ENCODE results near the gene DPYD.

The DPYD gene

DNA sequence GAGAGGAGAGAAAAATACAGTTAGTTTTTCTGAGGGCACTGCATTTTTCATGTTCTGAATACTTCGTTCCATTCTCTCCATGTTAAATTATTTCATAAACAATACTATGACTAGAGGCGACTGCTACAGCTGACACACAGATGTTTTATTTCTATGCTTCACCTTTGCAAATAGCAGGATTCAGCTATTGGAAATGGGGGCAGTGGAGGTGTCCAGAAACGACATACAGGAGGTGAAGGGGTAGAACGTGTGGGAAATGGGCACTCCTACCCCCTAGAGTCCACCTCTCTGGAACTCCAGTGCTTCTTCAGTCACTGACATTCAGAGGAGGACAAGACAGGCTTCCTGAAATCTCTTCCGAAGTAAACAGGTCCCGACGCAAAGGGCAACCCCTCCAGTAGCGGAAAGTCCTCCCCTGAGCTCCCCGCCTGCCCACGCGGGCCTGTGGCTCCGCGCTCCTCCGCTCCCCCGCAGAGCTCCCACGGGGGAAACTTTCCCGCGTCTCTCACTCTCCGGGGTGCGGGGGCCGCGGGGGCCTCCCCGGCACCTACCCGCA lies 480 bp downstream of the DPYD start:
- no peak for DNase-seq (ENCODE audit: low read depth)

DNA sequence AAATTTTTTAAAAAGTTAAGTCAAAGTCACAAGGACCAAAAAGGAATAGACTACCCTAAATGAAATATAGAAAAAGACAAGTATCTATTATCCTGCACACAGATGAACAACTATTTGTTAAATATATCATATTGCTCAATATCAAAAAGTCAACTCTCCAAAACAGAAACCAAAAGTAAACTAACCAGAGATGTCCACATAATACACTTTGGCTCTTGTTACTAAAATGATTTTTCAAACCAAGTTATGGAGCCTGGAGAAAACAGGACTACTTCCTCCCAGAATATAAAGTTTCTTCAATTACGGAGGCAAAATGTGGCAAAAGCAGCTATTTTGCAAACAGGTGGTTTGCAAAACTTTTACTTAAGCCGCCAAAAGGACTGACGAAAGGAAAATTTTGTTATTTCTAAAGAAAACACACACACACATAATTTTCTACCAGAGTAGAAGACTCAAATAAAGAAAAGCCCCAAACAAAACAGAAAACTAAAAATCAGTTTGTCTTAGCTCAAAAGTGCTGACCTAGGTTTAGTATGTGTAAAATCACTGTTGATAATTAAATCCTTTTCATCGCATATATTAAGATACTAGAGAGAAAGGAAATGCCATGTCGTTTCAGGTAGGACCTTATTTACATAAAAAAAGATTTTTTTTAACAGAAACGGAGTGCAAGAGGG lies 1.1 kb downstream of the DPYD start:
- TF ChIP-seq, protein P1, sequence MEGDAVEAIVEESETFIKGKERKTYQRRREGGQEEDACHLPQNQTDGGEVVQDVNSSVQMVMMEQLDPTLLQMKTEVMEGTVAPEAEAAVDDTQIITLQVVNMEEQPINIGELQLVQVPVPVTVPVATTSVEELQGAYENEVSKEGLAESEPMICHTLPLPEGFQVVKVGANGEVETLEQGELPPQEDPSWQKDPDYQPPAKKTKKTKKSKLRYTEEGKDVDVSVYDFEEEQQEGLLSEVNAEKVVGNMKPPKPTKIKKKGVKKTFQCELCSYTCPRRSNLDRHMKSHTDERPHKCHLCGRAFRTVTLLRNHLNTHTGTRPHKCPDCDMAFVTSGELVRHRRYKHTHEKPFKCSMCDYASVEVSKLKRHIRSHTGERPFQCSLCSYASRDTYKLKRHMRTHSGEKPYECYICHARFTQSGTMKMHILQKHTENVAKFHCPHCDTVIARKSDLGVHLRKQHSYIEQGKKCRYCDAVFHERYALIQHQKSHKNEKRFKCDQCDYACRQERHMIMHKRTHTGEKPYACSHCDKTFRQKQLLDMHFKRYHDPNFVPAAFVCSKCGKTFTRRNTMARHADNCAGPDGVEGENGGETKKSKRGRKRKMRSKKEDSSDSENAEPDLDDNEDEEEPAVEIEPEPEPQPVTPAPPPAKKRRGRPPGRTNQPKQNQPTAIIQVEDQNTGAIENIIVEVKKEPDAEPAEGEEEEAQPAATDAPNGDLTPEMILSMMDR (conservative IDR thresholded peaks at IDR 0.05; ENCODE audit: low read depth, low read length) = no peak
- H3K4me3 ChIP-seq (ENCODE audit: low read length) = peak overlapping the region; percentile 87
- no peak for DNase-seq (ENCODE audit: low read depth)

More for the DNA sequence above, 480 bp downstream of the DPYD start:
- H3K4me3 ChIP-seq (ENCODE audit: low read length) = peak overlapping the region; percentile 87
- TF ChIP-seq, protein P1 (conservative IDR thresholded peaks at IDR 0.05; ENCODE audit: low read depth, low read length) = no peak

DNA sequence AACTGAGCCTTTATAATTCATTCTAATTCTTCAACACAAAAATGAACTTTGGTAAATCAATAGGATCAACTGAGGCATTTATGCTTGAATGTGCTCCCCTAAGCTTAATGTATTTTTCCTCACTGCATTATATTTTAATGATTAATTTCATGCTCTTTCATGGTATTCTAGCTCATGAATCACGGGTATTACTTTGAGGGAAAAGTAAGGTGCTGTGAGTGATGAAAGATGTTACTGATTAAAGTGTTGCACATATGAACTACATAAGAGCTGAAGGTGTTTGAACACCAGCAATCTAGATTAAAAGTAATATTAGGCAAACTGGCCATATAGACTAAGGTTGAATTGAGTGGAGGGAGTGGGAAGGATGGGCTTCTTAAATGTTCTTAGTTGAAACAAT lies 1.9 kb downstream of the DPYD start:
- DNase-seq (ENCODE audit: low read depth) = no peak
- TF ChIP-seq, protein P1 (conservative IDR thresholded peaks at IDR 0.05; ENCODE audit: low read depth, low read length) = no peak
- no peak overlapping the region for H3K4me3 ChIP-seq (ENCODE audit: low read length)

DNA sequence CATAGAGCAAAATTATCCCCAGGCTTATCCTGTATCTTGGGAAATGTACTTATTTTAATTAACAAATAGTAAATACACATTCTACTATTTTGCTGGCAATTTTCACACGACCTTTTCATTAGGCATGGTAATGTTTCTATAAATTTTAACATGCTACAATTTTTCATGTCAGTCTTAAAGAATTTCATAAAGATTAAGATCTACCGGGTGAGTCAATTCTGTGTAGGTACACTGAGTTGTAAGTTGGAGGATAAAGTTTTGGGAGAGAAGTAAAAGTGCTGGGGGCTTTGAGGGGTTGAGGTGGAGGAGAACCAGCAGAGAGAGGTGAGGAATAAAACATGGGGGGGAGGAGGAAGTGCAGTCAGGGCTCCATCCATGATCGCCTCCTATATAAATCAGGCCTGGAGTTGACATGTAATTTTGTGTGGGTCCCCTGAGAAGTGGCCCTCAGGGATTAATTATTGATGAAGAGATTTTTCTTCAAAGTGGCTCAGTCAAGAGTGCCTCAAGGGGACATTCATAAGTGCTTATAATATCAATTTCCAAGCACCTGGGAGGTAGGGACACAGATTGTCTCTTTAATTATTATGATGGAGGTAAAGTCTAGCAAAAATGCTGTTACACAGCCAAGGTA lies 7.2 kb downstream of the DPYD start:
- TF ChIP-seq, protein P1 (conservative IDR thresholded peaks at IDR 0.05; ENCODE audit: low read depth, low read length) = no peak
- no peak for DNase-seq (ENCODE audit: low read depth)
- no peak overlapping the region for H3K4me3 ChIP-seq (ENCODE audit: low read length)

DNA sequence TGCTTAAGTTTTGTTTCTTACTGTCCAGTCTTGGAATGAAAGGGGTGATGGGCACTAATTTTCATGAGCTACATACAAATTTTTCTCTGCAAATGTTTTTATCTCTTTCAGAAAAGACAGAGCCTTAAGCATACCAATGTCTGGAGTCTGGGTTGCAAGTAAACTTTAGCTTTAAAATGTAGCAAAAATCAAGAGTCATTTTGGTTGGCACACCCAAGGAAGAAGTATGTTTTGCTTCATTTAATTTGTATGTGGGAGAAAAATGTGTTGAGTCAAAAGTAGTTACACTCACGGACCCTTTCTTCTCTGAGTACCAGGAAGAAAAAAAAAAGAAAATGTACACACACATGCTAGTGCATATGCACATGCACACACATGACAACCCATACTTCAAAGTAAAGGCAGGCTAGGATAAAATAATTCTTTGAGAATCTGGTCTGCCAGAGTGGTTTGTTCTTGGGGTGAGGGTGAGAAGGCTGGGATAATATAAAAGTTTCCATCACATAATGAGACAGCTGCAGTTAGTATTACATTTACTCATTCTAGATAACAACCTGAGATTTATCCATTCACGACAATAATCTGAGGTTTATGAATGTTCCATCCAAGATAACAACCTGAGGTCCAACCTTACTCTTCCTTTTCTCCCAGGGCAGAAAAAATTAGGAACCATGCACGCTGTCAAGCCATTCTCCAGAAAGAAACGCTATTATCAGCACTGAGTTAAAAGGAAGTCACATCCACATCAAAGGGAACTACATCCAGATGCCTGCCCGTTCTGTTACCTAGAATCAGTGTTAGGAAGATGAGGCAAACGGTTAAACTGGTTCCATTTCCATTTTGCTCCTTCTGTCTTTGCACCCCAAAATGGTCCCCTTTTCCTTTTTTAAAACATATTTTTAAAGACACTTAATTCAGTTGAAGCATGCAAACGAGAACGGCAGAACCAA lies 9.3 kb downstream of the DPYD start:
- no peak for DNase-seq (ENCODE audit: low read depth)
- TF ChIP-seq, protein P1 (conservative IDR thresholded peaks at IDR 0.05; ENCODE audit: low read depth, low read length) = no peak
- H3K4me3 ChIP-seq (ENCODE audit: low read length) = no peak overlapping the region

DNA sequence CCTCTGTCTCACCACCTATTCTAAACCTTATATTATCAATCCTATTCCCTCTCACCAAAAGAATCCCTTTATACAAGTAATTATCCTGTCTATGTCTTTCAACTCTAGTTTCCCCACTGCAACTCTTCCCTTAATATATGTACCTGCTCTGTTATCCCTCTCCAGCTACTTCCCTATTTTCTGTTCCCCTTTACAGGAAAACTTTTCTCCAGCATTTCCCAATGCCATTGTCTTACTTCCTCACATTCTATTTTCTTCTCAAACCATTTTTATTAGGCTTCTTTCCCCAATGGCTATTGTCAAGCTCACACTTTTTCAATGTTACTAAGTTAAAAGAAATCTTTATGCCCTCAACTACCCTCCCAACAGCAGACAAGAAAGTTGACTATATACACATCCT lies 11.6 kb downstream of the DPYD start:
- TF ChIP-seq, protein P1 (conservative IDR thresholded peaks at IDR 0.05; ENCODE audit: low read depth, low read length) = no peak
- no peak overlapping the region for H3K4me3 ChIP-seq (ENCODE audit: low read length)
- DNase-seq (ENCODE audit: low read depth) = no peak

All from retinal pigment epithelial cell (primary cell).